HepG2 (cell line): ENCODE data around the gene TPPP2. TPM values are rescaled to one million over a fixed set of nuclear protein-coding genes. Genes with fewer than 3 reads are reported as not detected.
A peak's percentile ranks its signal among the peaks of the same experiment; 100 is the strongest.

Experiments
- EP300 ChIP-seq, 3 experiments: sonication (generic) in 1 of 3; formaldehyde crosslinking in 1 of 3; IDR thresholded peaks; 2 replicates each; pipeline versions ENCODE4 v1.5.1 to v1.6.1; 2011 to 2020; ENCODE audit warnings: low read depth in 2 of 3, low read length in 2 of 3, borderline replicate concordance in 1 of 3, improper control_type of control experiment in 1 of 3, mild to moderate bottlenecking in 1 of 3, missing genetic modification reagents in 1 of 3, moderate library complexity in 1 of 3
- HOXD1 ChIP-seq: sonication (generic); formaldehyde crosslinking; IDR thresholded peaks from 2 replicates; pipeline ENCODE4 v1.5.0; 2020; ENCODE audit warnings: missing genetic modification reagents
- IRF2 ChIP-seq: IDR thresholded peaks from 2 replicates; pipeline ENCODE4 v1.6.1; 2018; ENCODE audit warnings: missing genetic modification reagents, missing compliant biosample characterization
- KDM5A ChIP-seq: fragments of 200-600 bp; sonication (generic); IDR thresholded peaks from 2 replicates; pipeline ENCODE4 v1.7.0; 2018; ENCODE audit warnings: antibody characterized with exemption, mild to moderate bottlenecking, low read length, borderline replicate concordance
- MATR3 ChIP-seq: sonication (generic); formaldehyde crosslinking; IDR thresholded peaks from 2 replicates; pipeline ENCODE4 v1.4.0; 2020; ENCODE audit warnings: missing genetic modification reagents
- MED8 ChIP-seq: sonication (generic); formaldehyde crosslinking; IDR thresholded peaks from 2 replicates; pipeline ENCODE4 v1.8.1; 2023; ENCODE audit warnings: mild to moderate bottlenecking, missing genetic modification reagents; ENCODE audit not compliant: insufficient replicate concordance
- NBN ChIP-seq: fragments of 450-650 bp; conservative IDR thresholded peaks from 2 replicates; pipeline ENCODE4 v1.6.1; 2017
- RERE ChIP-seq: IDR thresholded peaks from 2 replicates; pipeline ENCODE4 v1.6.1; 2016; ENCODE audit warnings: low read depth, missing genetic modification reagents, missing compliant biosample characterization
- SIN3B ChIP-seq: fragments of 150-350 bp; IDR thresholded peaks from 2 replicates; pipeline ENCODE4 v1.6.1; 2014; ENCODE audit warnings: low read length
- ZFP82 ChIP-seq: sonication (generic); formaldehyde crosslinking; IDR thresholded peaks from 2 replicates; pipeline ENCODE4 v1.5.1; 2020; ENCODE audit warnings: mild to moderate bottlenecking, missing genetic modification reagents, borderline replicate concordance
- ZNF17 ChIP-seq: sonication (generic); formaldehyde crosslinking; IDR thresholded peaks from 2 replicates; pipeline ENCODE4 v1.5.0; 2020; ENCODE audit warnings: mild to moderate bottlenecking, missing genetic modification reagents
- ZNF44 ChIP-seq: sonication (generic); formaldehyde crosslinking; IDR thresholded peaks from 2 replicates; pipeline ENCODE4 v1.5.1; 2020; ENCODE audit warnings: mild to moderate bottlenecking, missing genetic modification reagents
- polyA plus RNA-seq, 8 experiments: library from polyadenylated mRNA; depleted of rRNA in 3 of 8; stranded (reverse) in 7 of 8; unstranded in 1 of 8; fragments of >200 nt; fragmentation: Illumina TruSeq in 4 of 8; extraction: Trizol in 4 of 8; gene quantifications; 2 replicates each; pipeline versions ENCODE4 v1.2.1 to v1.2.3, GENCODE V29; 2011 to 2016; ENCODE audit warnings: low read depth in 4 of 8, missing spikeins in 1 of 8, mixed read lengths in 1 of 8; ENCODE audit not compliant: insufficient read depth in 1 of 8
- total RNA-seq, 5 experiments: library from RNA; depleted of rRNA; stranded (reverse); fragments of >200 nt; fragmentation: Illumina TruSeq; extraction: Trizol; gene quantifications; 2 replicates each; pipeline ENCODE4 v1.2.3, GENCODE V29; 2016; ENCODE audit warnings: low read depth in 1 of 5
- TF ChIP-seq, protein P1 (sequence below): sonication (generic); formaldehyde crosslinking; IDR thresholded peaks from 2 replicates; pipeline ENCODE4 v1.4.0; 2020; ENCODE audit warnings: missing genetic modification reagents, mild to moderate bottlenecking, borderline replicate concordance
- TF ChIP-seq, protein P2 (sequence below): sonication (generic); formaldehyde crosslinking; IDR thresholded peaks from 2 replicates; pipeline ENCODE4 v1.8.1; 2022; ENCODE audit warnings: low read depth, mild to moderate bottlenecking, missing genetic modification reagents
- TF ChIP-seq, protein P3 (sequence below): sonication (generic); formaldehyde crosslinking; conservative IDR thresholded peaks from 2 replicates; pipeline ENCODE4 v1.4.0; 2020; ENCODE audit warnings: missing genetic modification reagents

The TPPP2 gene
- total and polyA plus RNA-seq, 2 of the 13 experiments (the other 11 are each of a cell fraction or from before 2014, with no cell fraction given) = 0.58 to 4.2 TPM

DNA sequence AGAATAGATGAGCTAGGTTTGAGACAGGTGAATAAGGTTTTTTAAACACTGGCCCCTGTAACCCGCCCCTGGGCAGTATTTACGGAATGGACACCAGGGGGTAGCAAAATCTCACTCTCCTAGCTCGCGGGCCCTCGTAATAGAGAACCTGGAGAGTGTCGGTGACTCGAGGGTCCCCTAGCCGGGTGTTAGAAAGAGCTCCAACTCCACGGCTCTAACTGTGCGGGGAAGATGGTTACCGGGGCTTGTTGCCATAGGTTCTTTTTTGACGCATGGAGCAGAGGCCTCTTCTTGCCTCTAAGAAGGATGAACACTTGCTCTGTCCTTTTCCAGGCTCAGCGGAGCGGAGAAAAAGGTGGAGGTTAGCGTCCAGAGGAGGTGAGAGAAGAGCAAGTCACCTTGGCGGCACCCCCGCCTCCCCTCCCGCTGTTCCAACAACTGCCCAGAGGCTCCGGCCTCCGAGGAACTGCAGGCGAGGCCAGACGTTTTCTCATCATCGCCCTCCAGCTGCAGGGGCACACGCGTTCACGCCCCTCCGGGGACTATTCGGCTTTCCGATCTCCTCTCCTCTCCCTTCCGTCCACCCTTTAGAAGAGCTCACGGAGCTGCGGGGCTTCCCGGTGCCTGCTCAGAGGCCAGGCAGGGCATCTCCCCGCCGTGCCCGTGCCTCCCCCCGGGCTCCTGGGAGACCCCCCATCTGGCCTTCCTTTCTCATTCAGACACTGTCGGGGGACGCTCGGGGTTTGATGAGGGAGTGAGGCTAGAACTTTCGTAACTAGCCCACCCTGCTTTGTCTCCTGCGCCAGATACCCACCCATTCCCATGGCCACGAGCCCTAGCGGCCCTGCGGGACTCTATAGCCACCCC, 38.7 kb downstream of the TPPP2 start (continued):
- TF ChIP-seq ZNF17 (CRISPR knock-in tag) (no peak), ZFP82 (CRISPR knock-in tag) (no peak; the same call in 1 of the 2 replicates), ZNF44 (CRISPR knock-in tag) (peak; percentile 89; the same call in 1 of the 2 replicates), RERE (CRISPR knock-in tag) (no peak), SIN3B (no peak), MATR3 (no peak), KDM5A (peak; percentile 11; the same call in 1 of the 2 replicates), EP300 (IDR thresholded peaks at IDR 0.05; ENCODE audit: low read depth in 2 of 2, low read length in 2 of 2) (no peak; a peak in 1 of 4 replicates), EP300 (CRISPR knock-in tag; IDR thresholded peaks at IDR 0.05; ENCODE audit: borderline replicate concordance) (0 out of 2 replicates have a peak, but pooled peaks have one; percentile 12), MED8 (CRISPR knock-in tag) (no peak), NBN (no peak), HOXD1 (CRISPR knock-in tag) (no peak), IRF2 (peak; percentile 32; the same call in 1 of the 2 replicates)
- TF ChIP-seq, protein P1, sequence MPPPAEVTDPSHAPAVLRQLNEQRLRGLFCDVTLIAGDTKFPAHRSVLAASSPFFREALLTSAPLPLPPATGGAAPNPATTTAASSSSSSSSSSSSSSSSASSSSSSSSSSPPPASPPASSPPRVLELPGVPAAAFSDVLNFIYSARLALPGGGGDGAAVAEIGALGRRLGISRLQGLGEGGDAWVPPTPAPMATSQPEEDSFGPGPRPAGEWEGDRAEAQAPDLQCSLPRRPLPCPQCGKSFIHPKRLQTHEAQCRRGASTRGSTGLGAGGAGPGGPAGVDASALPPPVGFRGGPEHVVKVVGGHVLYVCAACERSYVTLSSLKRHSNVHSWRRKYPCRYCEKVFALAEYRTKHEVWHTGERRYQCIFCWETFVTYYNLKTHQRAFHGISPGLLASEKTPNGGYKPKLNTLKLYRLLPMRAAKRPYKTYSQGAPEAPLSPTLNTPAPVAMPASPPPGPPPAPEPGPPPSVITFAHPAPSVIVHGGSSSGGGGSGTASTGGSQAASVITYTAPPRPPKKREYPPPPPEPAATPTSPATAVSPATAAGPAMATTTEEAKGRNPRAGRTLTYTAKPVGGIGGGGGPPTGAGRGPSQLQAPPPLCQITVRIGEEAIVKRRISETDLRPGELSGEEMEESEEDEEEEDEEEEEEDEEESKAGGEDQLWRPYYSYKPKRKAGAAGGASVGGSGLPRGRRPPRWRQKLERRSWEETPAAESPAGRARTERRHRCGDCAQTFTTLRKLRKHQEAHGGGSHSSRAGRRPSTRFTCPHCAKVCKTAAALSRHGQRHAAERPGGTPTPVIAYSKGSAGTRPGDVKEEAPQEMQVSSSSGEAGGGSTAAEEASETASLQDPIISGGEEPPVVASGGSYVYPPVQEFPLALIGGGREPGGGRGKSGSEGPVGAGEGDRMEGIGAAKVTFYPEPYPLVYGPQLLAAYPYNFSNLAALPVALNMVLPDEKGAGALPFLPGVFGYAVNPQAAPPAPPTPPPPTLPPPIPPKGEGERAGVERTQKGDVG (CRISPR knock-in tag) = no peak
- TF ChIP-seq, protein P2, sequence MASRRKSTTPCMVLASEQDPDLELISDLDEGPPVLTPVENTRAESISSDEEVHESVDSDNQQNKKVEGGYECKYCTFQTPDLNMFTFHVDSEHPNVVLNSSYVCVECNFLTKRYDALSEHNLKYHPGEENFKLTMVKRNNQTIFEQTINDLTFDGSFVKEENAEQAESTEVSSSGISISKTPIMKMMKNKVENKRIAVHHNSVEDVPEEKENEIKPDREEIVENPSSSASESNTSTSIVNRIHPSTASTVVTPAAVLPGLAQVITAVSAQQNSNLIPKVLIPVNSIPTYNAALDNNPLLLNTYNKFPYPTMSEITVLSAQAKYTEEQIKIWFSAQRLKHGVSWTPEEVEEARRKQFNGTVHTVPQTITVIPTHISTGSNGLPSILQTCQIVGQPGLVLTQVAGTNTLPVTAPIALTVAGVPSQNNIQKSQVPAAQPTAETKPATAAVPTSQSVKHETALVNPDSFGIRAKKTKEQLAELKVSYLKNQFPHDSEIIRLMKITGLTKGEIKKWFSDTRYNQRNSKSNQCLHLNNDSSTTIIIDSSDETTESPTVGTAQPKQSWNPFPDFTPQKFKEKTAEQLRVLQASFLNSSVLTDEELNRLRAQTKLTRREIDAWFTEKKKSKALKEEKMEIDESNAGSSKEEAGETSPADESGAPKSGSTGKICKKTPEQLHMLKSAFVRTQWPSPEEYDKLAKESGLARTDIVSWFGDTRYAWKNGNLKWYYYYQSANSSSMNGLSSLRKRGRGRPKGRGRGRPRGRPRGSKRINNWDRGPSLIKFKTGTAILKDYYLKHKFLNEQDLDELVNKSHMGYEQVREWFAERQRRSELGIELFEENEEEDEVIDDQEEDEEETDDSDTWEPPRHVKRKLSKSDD (CRISPR knock-in tag) = no peak
- TF ChIP-seq, protein P3, sequence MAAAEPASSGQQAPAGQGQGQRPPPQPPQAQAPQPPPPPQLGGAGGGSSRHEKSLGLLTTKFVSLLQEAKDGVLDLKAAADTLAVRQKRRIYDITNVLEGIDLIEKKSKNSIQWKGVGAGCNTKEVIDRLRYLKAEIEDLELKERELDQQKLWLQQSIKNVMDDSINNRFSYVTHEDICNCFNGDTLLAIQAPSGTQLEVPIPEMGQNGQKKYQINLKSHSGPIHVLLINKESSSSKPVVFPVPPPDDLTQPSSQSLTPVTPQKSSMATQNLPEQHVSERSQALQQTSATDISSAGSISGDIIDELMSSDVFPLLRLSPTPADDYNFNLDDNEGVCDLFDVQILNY (CRISPR knock-in tag) = no peak
